ENCODE results near the gene TNF.

DNA sequence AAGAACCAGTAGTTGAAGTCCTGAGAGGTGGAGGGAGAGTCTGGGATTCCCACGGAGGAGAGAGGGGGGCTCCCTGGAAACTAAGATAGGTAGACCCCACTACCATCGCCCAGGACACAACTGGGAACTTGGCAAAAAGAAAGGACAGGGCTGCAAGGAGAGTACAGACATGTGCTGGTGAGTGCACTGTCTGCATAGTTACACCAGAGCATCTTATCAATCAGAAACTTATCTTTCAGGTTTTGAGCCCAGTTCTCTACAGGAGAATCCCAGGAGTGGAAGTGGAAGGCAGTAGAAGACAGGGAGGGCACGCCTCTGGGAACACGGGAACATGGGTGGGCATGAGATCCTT, 15.8 kb upstream of the TNF start:
- TF ChIP-seq, protein P1, sequence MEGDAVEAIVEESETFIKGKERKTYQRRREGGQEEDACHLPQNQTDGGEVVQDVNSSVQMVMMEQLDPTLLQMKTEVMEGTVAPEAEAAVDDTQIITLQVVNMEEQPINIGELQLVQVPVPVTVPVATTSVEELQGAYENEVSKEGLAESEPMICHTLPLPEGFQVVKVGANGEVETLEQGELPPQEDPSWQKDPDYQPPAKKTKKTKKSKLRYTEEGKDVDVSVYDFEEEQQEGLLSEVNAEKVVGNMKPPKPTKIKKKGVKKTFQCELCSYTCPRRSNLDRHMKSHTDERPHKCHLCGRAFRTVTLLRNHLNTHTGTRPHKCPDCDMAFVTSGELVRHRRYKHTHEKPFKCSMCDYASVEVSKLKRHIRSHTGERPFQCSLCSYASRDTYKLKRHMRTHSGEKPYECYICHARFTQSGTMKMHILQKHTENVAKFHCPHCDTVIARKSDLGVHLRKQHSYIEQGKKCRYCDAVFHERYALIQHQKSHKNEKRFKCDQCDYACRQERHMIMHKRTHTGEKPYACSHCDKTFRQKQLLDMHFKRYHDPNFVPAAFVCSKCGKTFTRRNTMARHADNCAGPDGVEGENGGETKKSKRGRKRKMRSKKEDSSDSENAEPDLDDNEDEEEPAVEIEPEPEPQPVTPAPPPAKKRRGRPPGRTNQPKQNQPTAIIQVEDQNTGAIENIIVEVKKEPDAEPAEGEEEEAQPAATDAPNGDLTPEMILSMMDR (IDR thresholded peaks at IDR 0.05; ENCODE audit: low read depth, low read length, poor library complexity, severe bottlenecking), result no peak
- no peak for TF ChIP-seq EZH2phosphoT487 (IDR thresholded peaks at IDR 0.05; ENCODE audit: borderline replicate concordance, low read length)
